ENCODE results near the gene DGKH. TPM values are rescaled to one million over a fixed set of nuclear protein-coding genes. Genes with fewer than 3 reads are reported as not detected.
"Not testable (repeated sequence)": the region's sequence is repeated elsewhere in the genome, so short reads cannot be mapped to it uniquely, and the experiment has no call there.

DGKH gene
- total and polyA plus RNA-seq, 2 experiments from 2014 or later = 3.6 to 7.2 TPM

DNA sequence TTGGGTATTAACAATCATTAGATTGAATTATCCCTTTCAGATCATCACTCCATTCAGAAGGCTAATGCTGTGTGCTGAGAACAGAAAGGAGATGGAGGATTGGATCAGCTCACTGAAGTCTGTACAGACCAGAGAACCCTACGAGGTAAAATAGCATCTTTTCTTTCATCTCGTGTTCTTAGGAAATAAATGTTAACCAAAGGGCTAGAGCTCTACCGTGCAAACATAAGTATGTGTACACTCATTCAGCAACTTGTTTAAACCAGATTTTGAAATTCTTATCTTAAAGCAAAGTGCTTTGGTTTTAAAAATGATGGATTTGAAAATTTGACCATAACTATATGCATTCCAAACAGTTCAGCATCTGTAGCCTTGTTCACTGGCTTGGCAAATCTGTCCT is 106.8 kb downstream of the DGKH start:
- H3K9me3 ChIP-seq (ENCODE audit: low read depth) = no peaks in the 10 kb centered on the region
- H2AFZ ChIP-seq = no peak overlapping the region
- no peak overlapping the region for H3K4me2 ChIP-seq
- H3K27ac ChIP-seq = no peak overlapping the region
- H3K27me3 ChIP-seq = no peaks in the 10 kb centered on the region
- no peaks in the 10 kb centered on the region for H3K36me3 ChIP-seq (replicated peaks; ENCODE audit: insufficient read depth, low read depth)
- H3K9me2 ChIP-seq (replicated peaks; ENCODE audit: insufficient read depth) = no peaks in the 10 kb centered on the region
- no peaks in the 10 kb centered on the region for H3K79me2 ChIP-seq
- DNase-seq (ENCODE audit: low spot score) = no peak
- no peaks in the 10 kb centered on the region for H4K20me1 ChIP-seq (ENCODE audit: insufficient read depth, poor library complexity, severe bottlenecking)
- H3K4me3 ChIP-seq = no peak overlapping the region
- TF ChIP-seq, protein P1, sequence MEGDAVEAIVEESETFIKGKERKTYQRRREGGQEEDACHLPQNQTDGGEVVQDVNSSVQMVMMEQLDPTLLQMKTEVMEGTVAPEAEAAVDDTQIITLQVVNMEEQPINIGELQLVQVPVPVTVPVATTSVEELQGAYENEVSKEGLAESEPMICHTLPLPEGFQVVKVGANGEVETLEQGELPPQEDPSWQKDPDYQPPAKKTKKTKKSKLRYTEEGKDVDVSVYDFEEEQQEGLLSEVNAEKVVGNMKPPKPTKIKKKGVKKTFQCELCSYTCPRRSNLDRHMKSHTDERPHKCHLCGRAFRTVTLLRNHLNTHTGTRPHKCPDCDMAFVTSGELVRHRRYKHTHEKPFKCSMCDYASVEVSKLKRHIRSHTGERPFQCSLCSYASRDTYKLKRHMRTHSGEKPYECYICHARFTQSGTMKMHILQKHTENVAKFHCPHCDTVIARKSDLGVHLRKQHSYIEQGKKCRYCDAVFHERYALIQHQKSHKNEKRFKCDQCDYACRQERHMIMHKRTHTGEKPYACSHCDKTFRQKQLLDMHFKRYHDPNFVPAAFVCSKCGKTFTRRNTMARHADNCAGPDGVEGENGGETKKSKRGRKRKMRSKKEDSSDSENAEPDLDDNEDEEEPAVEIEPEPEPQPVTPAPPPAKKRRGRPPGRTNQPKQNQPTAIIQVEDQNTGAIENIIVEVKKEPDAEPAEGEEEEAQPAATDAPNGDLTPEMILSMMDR (IDR thresholded peaks at IDR 0.05; ENCODE audit: poor library complexity) = no peak
- TF ChIP-seq EZH2phosphoT487 (IDR thresholded peaks at IDR 0.05; ENCODE audit: low read depth, severe bottlenecking, unreplicated experiment) = no peak
- no peak for TF ChIP-seq EZH2 (IDR thresholded peaks at IDR 0.05; ENCODE audit: borderline replicate concordance)
- WGBS (ENCODE audit: low lambda C conversion rate, missing lambda C conversion rate) = 54% methylated on average over 3 of the region's 3 CpGs
- no peaks in the 10 kb centered on the region for H3K4me1 ChIP-seq (ENCODE audit: insufficient read depth)

DNA sequence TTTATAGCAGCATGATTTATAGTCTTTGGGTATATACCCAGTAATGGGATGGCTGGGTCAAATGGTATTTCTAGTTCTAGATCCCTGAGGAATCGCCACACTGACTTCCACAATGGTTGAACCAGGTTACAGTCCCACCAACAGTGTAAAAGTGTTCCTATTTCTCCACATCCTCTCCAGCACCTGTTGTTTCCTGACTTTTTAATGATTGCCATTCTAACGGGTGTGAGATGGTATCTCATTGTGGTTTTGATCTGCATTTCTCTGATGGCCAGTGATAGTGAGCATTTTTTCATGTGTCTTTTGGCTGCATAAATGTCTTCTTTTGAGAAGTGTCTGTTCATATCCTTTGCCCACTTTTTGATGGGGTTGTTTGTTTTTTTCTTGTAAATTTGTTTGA is 114.9 kb downstream of the DGKH start:
- not testable (repeated sequence) for H3K36me3 ChIP-seq (replicated peaks; ENCODE audit: insufficient read depth, low read depth); H3K4me2 ChIP-seq; H3K9me3 ChIP-seq (ENCODE audit: low read depth); H3K9me2 ChIP-seq (replicated peaks; ENCODE audit: insufficient read depth); H3K27me3 ChIP-seq; H3K4me3 ChIP-seq; H3K27ac ChIP-seq; H3K4me1 ChIP-seq (ENCODE audit: insufficient read depth); H2AFZ ChIP-seq; H3K79me2 ChIP-seq; H4K20me1 ChIP-seq (ENCODE audit: insufficient read depth, poor library complexity, severe bottlenecking); DNase-seq (ENCODE audit: low spot score)
- 85% methylated on average over 2 of the region's 2 CpGs for WGBS (ENCODE audit: low lambda C conversion rate, missing lambda C conversion rate)

DNA sequence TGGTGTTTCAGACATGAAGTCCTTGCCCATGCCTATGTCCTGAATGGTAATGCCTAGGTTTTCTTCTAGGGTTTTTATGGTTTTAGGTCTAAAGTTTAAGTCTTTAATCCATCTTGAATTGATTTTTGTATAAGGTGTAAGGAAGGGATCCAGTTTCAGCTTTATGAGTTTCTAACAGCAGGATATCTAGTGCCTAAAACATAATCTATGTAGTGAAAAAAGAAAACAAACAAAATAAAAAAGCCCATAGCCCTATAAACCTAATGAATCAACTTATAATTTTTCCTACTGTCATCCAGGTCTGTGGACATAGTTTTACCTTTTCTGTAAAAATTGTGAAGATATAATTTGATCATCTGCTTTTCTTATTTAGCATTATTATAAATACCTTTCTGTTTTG is 115.5 kb downstream of the DGKH start:
- H3K27me3 ChIP-seq; H4K20me1 ChIP-seq (ENCODE audit: insufficient read depth, poor library complexity, severe bottlenecking); H3K4me1 ChIP-seq (ENCODE audit: insufficient read depth); H3K9me3 ChIP-seq (ENCODE audit: low read depth); H3K79me2 ChIP-seq; H3K4me3 ChIP-seq; H3K9me2 ChIP-seq (replicated peaks; ENCODE audit: insufficient read depth); H3K4me2 ChIP-seq; H2AFZ ChIP-seq; DNase-seq (ENCODE audit: low spot score); H3K27ac ChIP-seq; H3K36me3 ChIP-seq (replicated peaks; ENCODE audit: insufficient read depth, low read depth): not testable (repeated sequence)

DNA sequence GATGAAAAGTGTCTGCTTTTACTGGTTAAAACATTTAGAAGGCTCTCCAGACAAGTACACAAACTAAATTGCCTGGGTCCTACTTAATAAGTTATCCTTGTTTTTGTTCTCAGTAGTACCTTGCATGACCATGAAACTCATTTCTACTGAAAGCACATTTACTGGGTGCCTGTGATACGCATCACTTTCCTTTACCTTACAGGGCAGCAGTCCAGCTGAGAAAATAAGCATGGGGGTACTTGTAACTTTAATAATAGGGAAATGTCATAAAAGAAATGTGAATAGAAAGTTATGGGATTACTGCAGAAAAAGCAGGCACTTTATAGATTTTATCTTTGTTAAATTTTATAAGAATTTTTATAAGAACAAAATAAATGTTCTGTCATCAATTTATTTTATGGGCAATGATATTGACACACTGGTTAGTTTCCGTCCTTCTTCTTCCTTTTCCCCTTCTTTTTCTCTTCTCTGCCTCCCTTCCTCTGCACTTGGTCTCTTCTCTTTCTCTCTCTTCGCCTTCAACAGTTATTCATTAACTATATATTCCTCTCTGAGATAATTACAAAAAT is 116.2 kb downstream of the DGKH start:
- Histone ChIP-seq H3K4me1 (ENCODE audit: insufficient read depth) (no peaks in the 10 kb centered on the region), H3K27me3 (no peaks in the 10 kb centered on the region), H3K36me3 (replicated peaks; ENCODE audit: insufficient read depth, low read depth) (no peaks in the 10 kb centered on the region), H3K9me2 (replicated peaks; ENCODE audit: insufficient read depth) (no peaks in the 10 kb centered on the region), H4K20me1 (ENCODE audit: insufficient read depth, poor library complexity, severe bottlenecking) (no peaks in the 10 kb centered on the region), H3K79me2 (no peaks in the 10 kb centered on the region), H3K4me3 (no peak overlapping the region), H2AFZ (no peak overlapping the region), H3K9me3 (ENCODE audit: low read depth) (no peaks in the 10 kb centered on the region), H3K27ac (no peak overlapping the region), H3K4me2 (no peak overlapping the region)
- no peak for DNase-seq (ENCODE audit: low spot score)
- TF ChIP-seq, protein P1 (IDR thresholded peaks at IDR 0.05; ENCODE audit: poor library complexity) = no peak
- TF ChIP-seq EZH2 (IDR thresholded peaks at IDR 0.05; ENCODE audit: borderline replicate concordance) (no peak), EZH2phosphoT487 (IDR thresholded peaks at IDR 0.05; ENCODE audit: low read depth, severe bottlenecking, unreplicated experiment) (no peak)
- 68% methylated on average over 3 of the region's 3 CpGs for WGBS (ENCODE audit: low lambda C conversion rate, missing lambda C conversion rate)
